ENCODE results near the gene PRX.
"Not testable (repeated sequence)": the region's sequence is repeated elsewhere in the genome, so short reads cannot be mapped to it uniquely, and the experiment has no call there.

PRX gene

DNA sequence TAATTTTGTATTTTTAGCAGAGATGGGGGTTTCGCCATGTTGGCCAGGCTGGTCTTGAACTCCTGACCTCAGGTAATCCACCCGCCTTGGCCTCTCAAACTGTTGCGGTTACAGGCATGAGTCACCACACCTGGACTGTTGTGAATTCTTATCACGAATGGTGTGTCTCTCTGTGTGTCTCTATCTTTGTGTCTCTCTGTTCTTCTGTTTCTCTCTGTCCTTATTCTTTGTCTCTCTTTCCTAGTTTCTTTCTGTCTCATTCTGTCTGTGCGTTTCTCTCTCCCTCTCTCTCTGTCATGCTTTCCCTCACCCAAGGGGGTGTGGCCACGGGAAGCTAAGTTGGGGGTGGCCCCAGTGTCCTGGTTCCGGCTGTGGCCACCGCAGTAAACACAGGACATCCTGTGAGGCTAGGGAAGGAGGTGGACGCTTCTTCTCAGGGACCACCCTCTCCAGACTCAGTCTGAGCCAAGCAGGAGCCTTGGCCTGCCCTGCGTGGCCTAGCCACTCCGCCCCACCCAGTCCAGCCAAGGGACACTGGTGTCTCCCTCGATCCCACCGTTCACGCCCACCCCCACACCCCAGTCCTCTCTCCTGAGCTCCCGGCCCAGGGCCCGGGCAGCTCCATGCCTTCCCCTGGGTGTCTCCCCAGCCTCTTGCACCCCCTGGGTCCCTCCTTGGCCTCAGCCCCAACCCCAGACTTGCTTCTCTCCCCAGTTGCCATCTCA, 3.9 kb upstream of the PRX start:
- FAIRE-seq, result peak; percentile 62
- no peak for DNase-seq (ENCODE audit: insufficient read length, low spot score)

DNA sequence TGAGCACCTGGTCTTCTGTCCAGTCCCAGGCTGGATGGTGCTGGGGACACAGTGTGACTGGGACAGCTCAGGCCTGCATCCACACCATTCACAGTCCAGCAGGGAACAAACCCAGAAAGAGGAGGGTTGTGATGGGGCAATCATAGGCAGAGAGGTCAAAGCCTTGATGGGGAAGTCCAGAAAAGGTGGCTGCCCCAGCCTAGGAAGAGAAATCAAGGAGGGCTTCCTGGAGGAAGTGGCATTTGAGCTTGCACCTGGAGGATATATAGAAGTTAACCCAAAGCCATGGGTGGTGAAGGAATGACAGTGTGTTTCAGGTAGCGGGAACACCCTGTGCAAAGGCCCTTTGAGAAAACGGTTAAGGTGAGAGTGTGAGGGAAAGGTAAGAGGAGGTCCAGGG, 2.6 kb upstream of the PRX start:
- no peak for DNase-seq (ENCODE audit: insufficient read length, low spot score)
- peak; percentile 51 for FAIRE-seq

DNA sequence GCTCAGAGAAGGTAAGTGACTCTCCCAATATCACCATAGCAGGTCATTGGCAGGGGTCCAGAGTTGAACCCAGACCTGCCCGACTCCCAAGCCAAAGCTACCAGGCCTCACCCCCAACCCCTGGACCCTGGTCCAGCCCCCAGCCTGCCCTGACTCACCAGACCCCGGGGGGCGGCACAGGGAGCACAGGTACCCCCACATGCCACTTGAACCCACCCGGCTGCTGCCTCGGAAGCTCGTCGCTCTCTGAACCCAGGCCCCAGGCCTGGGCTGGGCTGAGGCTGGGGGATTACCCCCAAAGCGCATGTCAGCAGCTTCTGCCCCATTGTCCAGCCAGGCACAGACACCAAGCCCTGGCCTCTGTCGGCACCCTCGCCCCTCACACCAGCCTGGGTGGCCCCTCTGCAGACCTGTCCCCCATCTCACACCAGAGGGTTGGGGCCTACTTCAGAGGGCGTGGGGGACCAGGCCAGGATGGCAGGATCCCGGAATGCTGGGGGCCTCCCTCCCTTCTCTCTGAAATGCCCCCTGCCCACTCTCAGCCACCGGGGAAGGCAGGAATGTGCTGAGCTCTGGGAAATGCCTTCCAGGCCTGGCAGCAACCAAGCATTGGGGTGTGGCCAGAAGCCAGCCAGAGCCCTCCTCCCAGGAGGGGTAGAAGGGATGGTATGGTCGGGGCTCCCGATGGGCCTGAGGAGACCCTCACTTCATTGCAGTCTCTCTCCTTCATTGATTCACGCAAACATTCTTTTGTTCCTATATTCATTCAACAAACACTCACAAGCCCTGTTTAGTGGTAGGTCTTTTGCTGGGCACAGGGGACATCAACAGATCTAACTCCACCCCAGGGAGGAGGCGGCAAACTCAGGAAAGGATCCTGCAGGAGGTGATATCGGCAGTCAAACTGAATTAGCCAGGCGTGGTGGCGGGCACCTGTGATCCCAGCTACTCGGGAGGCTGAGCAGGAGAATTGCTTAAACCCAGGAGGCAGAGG, 1.7 kb upstream of the PRX start:
- DNase-seq (ENCODE audit: insufficient read length, low spot score), result no peak
- FAIRE-seq, result no peak

DNA sequence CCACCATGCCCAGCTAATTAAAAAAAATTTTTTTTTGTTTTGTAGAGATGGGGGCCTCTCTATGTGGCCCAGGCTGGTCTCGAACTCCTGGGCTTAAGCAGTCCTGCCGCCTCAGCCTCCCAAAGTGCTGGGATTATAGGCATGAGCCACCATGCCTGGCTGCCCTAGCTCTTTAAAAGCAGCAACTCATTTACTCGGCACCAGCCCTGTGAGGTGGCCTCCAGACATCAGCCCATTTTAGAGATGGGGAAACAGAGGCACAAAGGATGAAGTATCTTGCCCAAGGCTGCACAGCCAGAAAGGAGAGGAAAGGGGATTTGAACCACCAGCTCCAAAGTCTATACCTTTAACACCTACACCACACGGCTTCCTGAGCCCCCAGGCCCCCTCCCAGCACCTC, 312 bp downstream of the PRX start:
- FAIRE-seq, result no peak
- DNase-seq (ENCODE audit: insufficient read length, low spot score), result no peak

DNA sequence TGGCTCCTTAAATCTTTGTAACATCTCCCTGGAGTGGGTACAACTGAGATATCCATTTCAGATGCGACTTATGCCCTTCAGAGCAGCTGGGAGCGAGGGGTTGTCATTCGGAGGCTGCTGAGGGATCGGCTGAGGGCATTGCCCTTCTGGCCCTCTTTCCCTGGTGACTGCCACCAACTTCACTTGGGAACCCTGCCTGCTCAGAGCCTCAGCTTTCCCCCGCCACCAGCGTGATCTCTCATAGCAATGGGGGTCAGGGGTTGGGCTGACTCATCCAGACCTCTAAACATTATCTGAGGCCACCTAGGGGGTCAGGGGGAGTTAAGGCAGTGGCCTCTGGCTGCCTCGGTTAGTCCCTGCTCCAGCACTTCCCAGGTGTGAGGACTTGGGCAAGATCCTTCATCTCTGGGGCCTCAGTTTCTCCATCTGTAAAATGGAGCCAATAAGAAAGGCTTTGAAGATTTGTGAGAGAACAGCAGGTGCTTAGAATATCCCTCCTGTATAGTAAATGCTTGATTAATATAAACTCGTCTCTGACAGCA, 1.1 kb downstream of the PRX start:
- FAIRE-seq (no peak), DNase-seq (ENCODE audit: insufficient read length, low spot score) (no peak)

DNA sequence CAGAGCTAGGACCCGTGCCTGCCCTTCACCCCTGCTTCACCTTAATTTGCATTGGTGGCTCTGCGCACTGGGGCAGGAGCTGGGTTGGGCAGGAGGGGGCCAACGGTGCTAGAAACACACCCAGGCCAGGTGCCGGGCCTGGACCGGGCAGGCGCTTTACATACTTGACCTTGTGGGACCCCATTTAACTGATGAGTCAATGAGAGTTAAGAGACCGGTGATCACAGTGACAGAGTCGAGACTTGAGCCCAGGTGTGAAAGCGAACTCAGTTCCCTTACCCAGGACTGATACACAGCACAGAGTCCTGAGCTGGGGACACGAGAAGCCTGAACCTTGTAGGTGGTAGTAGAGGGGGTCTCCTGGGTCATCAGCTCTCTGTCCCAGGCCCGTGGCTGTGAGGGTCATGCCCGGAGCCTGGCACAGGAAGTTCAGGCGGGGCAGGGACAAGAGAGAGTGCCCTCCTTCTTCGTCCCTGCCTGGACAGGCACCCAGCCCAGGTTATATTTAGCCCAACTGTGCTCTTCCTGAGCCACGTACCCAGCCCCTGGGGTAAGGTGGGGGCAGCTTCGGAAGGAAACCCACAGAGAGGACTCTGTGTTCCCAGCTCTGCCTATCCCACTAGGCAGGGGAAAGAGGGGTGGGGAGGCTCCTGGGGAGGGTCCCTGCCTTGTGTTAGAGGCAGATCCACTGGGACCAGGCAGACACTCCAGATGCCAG, 1.9 kb downstream of the PRX start:
- DNase-seq (ENCODE audit: insufficient read length, low spot score), result no peak
- FAIRE-seq, result no peak

DNA sequence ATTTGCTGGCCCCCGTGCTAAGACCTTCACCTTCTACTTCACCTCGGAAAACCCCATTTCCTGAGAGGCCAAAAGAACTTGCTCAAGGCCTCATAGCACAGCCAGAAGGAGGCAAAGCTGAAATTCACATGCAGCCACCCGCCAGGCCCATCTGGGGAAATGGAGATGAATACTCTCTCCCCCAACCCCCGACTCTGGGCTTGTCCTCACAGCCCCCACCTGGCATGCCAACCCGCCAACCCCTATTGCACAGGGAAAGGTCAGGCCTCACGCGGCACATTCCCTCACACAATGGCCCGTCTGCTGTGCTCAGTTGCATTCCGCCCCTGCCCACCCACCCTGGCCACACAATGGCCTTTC, 3.2 kb downstream of the PRX start:
- DNase-seq (ENCODE audit: insufficient read length, low spot score) (no peak), FAIRE-seq (no peak)

DNA sequence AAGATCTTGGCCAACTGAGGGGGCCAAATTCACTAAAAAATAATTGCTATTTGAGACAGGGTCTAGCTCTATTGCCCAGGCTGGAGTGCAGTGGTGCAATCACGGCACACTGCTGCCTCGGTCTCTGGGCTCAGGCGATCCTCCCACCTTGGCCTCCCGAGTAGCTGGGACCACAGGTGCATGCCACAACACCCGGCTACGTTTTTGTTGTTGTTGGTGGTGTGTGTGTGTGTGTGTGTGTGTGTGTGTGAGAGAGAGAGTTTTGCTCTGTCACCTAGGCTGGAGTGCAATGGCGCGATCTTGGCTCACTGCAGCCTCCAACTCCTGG, 4.6 kb downstream of the PRX start:
- FAIRE-seq; DNase-seq (ENCODE audit: insufficient read length, low spot score): not testable (repeated sequence)

DNA sequence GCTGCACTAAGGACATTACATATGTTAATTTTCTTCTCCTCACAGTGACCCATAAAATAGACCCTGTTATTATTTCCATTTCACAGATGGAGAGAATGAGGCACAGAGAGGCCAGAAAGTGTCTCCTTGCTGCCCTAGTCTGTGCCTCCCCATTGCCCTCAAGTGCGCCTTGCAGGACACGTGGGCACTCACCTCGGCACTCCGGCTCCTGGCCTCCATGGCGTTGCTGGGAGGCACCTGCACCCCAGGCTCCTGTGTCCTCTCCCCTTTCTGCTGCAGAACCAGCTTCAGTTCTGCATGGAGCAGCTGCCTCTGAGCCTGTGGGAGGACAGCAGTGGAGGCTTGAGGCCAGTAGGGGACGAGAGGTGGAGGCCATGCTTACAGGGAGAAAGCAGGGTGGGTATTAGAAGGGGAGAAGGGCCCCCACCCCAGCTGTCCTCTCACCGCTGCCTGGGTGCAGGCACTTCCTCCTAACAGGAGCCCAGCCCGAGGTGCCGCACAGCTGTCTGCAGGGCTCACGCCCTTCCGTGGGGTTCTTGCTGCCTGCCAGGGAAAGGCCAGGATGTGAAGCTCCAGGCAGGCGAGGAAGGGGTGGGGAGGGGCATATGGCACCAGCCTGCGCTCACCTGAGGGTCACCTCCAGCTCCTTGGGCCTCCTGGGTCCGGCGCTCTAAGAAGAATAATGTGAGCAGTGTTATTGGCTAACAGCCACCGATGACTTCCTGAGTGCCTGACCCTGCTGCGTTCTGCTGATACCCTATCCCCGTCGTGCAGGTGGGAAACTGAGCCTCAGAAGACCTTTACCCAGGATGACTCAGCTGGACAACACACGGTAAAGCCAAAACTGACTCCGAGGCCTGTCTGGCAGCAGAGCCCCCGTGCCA, 5.2 kb downstream of the PRX start:
- FAIRE-seq (no peak), DNase-seq (ENCODE audit: insufficient read length, low spot score) (no peak)

DNA sequence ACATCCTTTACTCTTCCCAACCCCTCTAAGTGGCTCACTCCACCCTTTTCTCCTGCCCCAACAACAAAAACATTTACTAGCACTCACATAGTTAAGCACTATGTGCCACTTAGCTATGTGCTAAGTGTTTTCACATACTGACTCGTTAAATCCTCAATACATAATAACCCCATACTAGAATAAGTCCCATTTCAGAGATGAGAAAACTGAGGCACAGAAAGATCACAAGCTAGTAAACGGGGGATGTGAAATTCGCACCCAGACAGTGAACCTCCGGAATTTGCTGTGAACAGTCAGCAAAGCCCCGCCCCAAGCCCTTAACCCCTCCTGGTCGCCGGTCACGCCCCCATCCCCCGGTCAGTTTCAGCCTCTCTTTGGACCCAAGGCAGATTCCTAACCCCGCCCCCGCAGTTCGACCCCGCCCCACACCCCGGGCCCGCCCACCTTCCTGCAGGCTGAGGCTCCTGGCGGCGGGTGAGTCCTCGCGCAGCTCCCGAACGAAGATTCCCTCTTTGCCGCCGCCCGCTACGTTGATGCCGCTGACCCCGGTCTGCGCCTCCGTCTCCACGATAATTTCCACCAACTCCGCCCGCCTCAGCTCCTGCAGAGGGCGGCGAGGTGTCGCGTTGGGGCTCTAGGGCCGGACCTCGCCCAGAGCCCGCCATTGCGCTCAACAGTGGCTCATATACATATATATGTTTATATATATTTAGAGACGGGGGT, 9.8 kb downstream of the PRX start:
- FAIRE-seq, result peak; percentile 84

DNA sequence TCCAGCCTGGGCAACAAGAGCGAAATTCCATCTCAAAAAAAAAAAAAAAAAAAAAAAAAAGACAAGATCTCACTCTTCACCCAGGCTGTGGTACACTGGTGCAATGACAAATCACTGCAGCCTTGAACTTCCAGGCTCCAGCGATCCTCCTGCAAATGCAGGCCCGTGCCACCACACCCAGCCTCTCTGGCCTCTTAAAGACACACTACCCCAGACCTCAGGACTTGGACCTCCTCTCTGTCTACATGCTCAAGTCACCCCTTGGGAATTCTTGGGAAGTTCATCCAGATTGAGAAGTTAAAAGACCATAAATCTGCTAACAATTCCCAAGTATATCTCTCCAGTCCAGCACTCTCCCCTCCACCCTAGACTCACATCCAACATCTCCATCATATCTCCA, 12.6 kb downstream of the PRX start:
- no peak for DNase-seq (ENCODE audit: insufficient read length, low spot score)
- FAIRE-seq, result no peak

More for the DNA sequence above, 9.8 kb downstream of the PRX start:
- DNase-seq (ENCODE audit: insufficient read length, low spot score), result peak; percentile 96

DNA sequence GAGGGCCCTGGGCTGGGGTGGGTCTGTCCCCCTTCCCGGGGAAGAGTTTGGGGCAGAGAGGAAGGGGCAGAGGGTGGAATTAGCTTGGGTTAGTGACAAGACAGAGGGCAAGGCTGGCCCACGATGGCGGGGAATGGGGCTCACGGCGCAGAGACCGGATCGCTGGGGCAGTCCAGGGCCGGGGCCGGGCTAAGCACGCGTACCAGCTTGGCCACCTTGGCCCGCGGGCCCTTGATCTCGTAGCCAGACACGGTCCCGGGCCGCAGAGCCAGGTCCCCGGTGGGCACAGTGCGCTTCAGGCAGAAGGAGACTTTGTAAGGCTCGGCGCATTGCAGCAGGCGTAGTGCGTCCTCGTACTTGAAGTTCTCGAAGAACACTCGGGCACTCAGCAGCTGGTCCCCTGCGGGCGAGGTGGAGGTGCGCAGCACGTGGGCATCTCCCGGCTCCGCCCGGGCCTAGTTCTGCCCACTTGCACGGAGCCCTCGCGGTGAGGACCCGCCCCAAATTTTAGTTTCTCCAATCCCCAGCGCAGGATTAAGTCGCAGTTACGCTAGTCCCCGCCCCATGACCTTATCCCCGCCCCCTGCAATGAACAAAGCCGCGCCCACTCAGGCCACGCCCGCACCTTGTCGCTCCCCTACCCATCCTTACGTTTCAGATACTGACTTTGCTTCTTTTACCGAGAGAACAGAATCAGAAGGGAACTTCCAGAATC, 14.6 kb downstream of the PRX start:
- DNase-seq (ENCODE audit: insufficient read length, low spot score), result no peak
- no peak for FAIRE-seq

DNA sequence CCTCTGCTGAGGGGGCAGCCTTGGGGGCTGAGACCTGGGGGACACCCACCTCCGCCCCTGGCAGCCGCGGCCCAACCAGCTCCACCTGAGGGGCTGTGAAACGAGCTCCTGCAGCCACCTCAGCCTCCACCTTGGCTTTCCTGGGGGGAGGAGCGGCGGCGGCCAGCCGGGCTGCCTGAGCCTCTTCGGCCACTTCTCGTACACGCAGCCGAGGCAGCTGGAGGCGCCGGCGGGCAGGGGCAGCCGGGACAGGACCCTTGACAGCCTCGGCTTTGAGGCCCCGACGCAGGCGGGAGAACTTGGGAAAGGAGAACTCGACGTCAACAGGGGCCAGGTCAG, 15.6 kb downstream of the PRX start:
- FAIRE-seq (no peak), DNase-seq (ENCODE audit: insufficient read length, low spot score) (no peak)

DNA sequence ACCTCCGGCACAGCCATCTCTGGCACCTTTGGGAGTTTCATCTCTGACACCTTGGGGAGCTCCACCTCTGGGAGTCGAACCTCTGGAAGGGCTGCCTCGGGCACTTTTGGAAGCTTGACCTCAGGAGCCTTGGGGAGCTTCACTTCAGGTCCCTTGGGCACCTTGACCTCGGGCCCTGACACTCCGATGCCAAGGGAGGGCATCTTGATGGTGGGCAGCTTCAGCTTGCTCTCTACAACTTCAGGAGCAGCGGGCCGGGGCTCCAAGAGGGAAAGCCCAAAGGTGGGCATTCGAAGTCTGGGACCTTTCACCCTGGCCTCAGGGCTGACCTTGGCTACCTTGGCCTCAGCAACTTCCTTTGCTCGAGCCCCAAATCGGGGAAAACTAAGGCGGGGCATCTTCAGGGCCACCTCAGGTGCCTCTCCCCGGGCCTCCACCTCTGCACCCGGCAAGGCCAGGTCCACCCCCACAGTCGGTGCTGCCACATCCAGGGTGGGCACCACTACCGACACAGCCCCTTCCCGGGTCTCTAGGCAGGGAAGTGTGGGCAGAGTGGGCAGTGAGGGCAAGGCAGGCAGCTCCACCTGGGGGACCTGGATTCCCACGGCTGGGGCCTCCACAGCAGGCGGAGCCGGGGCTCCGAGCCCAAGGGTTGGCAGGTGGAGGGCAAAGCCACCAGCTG, 16.2 kb downstream of the PRX start:
- FAIRE-seq, result no peak
- no peak for DNase-seq (ENCODE audit: insufficient read length, low spot score)

DNA sequence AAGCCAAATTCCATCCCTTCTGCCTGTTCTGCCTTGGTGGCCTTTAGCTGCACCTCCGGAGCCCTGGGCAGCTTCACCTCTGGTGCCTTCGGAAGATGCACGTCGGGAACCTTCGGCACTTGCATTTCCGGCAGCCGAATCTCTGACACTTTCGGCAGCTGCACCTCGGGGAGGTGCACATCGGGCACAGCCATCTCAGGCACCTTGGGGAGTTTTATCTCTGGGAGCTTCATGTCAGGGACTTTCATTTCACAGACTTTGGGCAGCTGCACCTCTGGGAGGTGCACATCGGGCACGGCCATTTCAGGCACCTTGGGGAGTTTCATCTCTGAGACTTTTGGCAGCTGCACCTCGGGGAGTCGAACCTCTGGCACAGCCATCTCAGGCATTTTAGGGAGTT, 17.2 kb downstream of the PRX start:
- DNase-seq (ENCODE audit: insufficient read length, low spot score), result no peak
- FAIRE-seq, result no peak

DNA sequence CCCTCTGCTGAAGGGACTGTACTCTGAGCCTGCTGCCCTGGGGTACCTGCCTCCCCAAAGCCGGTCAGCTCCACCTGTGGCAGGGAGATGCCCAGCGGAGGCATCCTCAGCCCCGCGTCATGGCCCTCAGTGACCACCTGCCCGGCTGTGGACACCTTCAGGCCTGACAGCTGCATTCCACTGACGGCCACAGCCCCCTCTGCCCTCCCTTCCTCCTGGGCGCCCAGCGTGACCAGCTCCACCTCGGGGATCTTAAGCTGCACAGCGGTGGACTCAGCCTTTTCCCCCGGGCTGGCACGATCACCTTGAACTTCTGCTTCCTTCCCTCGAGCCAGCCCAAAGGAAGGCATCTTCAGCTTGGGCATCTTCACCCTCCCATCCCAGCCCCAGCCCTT, 18.4 kb downstream of the PRX start:
- DNase-seq (ENCODE audit: insufficient read length, low spot score), result no peak
- no peak for FAIRE-seq

DNA sequence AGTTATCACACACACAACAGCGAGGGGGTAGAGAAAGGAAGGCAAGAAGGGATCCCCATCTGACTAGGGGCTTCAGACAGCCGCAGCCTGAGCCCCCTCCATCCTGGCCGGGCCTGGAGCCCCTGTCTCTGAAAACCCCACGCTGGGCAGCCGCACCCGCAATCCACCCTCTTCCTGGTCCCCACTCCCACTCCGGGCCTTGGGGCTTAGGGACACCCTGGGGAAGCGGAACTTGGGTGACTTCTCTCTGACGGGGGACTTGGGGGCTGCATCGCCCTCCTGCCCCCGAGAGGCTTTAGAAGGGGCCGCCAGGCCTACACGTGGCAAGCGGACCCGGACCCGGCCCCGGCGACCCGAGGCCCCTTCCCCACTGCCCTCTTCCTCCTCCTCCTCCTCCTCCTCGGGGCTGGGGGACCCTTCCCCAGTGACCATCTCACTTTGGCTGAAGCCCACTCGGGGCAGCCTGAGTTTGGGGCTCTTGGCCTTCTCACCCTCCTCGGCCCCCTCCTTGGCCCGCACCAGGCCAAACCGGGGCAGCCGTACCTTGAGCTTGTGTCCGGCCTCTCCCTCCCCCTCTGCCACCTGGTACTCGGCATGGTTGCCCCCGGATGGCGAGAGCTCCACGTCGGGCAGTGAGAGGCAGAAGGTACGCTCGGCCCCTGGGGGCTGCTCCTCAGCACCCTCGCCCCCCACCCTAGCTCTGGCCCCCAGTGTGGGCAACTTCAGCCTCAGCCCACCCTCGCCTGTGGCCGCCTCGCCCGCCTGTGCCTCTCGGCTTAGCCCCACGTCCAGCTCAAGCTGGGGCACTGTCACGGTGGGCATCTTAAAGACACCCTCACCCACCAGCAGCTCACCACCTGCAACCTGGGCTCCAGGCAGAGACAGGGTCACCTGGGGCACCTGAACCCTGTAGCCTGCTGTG, 19.0 kb downstream of the PRX start:
- FAIRE-seq, result no peak
- DNase-seq (ENCODE audit: insufficient read length, low spot score), result no peak

Data from GM19239 (cell line).